ENCODE results near the gene SPINK9. TPM values are rescaled to one million over a fixed set of nuclear protein-coding genes. Genes with fewer than 3 reads are reported as not detected.
A peak's percentile ranks its signal among the peaks of the same experiment; 100 is the strongest.

Gene SPINK9
- polyA plus RNA-seq, 3 donors, result not detected

GRCh38 chr5:148383564-148384379 is 48.4 kb downstream of the SPINK9 start, which contains the start of gene FBXO38:
Gene FBXO38, plus strand, starts transcription at chr5:148383958. Its CDS starts 10,819 bp downstream, at chr5:148394777.
- Mint-ChIP-seq H3K27me3 (ENCODE audit: low read depth in 3 of 3) (peaks cover 0 to 4% (median 2%) of the 10 kb centered on the region in 3 donors), H3K36me3 (peaks cover 16 to 22% of the 10 kb centered on the region in 2 donors), H3K27ac (peak within 1 kb of the TSS; percentile 95 to 99 (median 98)), H3K4me1 (peaks cover 46% of the 10 kb centered on the region), H3K4me3 (peak within 1 kb of the TSS; percentile 88 to 97), H3K9me3 (peaks cover 1 to 8% (median 6%) of the 10 kb centered on the region in 7 donors)
- H3K9ac ChIP-seq (ENCODE audit: insufficient read depth, low read length, poor library complexity, severe bottlenecking), result peak within 1 kb of the TSS; percentile 94
- H3K27me3 ChIP-seq (ENCODE audit: control insufficient read depth in 2 of 2, insufficient read depth in 2 of 2, low read length in 2 of 2), result no peaks in the 10 kb centered on the region
- H3K27ac ChIP-seq (ENCODE audit: low read depth in 1 of 2, low read length in 2 of 2), result peak within 1 kb of the TSS; percentile 91 to 97
- WGBS (ENCODE audit: insufficient coverage), result 0% methylated on average over 32 of the region's 45 CpGs
- H3K4me2 ChIP-seq (replicated peaks; ENCODE audit: extremely low read depth, low read length, poor library complexity, severe bottlenecking), result peak within 1 kb of the TSS; percentile 81
- H3K4me3 ChIP-seq (replicated peaks in 1 of 3; ENCODE audit: low read depth in 2 of 3, low read length in 3 of 3), result peak within 1 kb of the TSS; percentile 82 to 86 (median 85)
- peaks cover 2 to 3% of the 10 kb centered on the region in 2 donors for H3K9me3 ChIP-seq (replicated peaks in 1 of 2; ENCODE audit: control insufficient read depth in 1 of 2, insufficient read depth in 1 of 2, low read length in 2 of 2)
- H3K4me1 ChIP-seq (ENCODE audit: control insufficient read depth in 1 of 2, insufficient read depth in 2 of 2, low read length in 2 of 2), result peaks cover 27 to 30% of the 10 kb centered on the region in 2 donors
- peaks cover 13% of the 10 kb centered on the region for H4K20me1 ChIP-seq (ENCODE audit: insufficient read depth, low read length)
- H3K36me3 ChIP-seq (replicated peaks in 1 of 2; ENCODE audit: control insufficient read depth in 1 of 2, insufficient read depth in 2 of 2, low read length in 2 of 2), result peaks cover 0 to 10% of the 10 kb centered on the region in 2 donors
- peak; percentile 95 to 98 (median 95) for DNase-seq
- H3K79me2 ChIP-seq (ENCODE audit: insufficient read depth, low read length), result peaks cover 59% of the 10 kb centered on the region
- TF ChIP-seq CTCF (IDR thresholded peaks at IDR 0.05), result no peak
- intact Hi-C loops (cut with micrococcal nuclease), result loop anchor here in 1 of 2 donors (2.0 to 5.0 kb wide), 2 partner anchors 19 to 196 kb away; no protein-coding TSS in a partner anchor
- H2AFZ ChIP-seq (ENCODE audit: insufficient read depth, low read depth, low read length, poor library complexity, severe bottlenecking), result peak within 1 kb of the TSS; percentile 77

- Histone ChIP-seq H3K4me1 (ENCODE audit: control insufficient read depth in 1 of 2, insufficient read depth in 2 of 2, low read length in 2 of 2) (peaks cover 27 to 30% of the 10 kb centered on the region in 2 donors), H3K27ac (ENCODE audit: low read depth in 1 of 2, low read length in 2 of 2) (peak overlapping the region; percentile 91 to 97), H3K9ac (ENCODE audit: insufficient read depth, low read length, poor library complexity, severe bottlenecking) (peak overlapping the region; percentile 94), H4K20me1 (ENCODE audit: insufficient read depth, low read length) (peaks cover 17% of the 10 kb centered on the region), H3K4me2 (replicated peaks; ENCODE audit: extremely low read depth, low read length, poor library complexity, severe bottlenecking) (peak overlapping the region; percentile 81), H3K4me3 (replicated peaks in 1 of 3; ENCODE audit: low read depth in 2 of 3, low read length in 3 of 3) (peak overlapping the region; percentile 82 to 86 (median 85)), H3K9me3 (replicated peaks in 1 of 2; ENCODE audit: control insufficient read depth in 1 of 2, insufficient read depth in 1 of 2, low read length in 2 of 2) (no peaks in the 10 kb centered on the region), H3K36me3 (replicated peaks in 1 of 2; ENCODE audit: control insufficient read depth in 1 of 2, insufficient read depth in 2 of 2, low read length in 2 of 2) (peaks cover 0 to 13% of the 10 kb centered on the region in 2 donors), H2AFZ (ENCODE audit: insufficient read depth, low read depth, low read length, poor library complexity, severe bottlenecking) (peak overlapping the region; percentile 77), H3K27me3 (ENCODE audit: control insufficient read depth in 2 of 2, insufficient read depth in 2 of 2, low read length in 2 of 2) (no peaks in the 10 kb centered on the region), H3K79me2 (ENCODE audit: insufficient read depth, low read length) (peaks cover 65% of the 10 kb centered on the region)
- H3K9me3 Mint-ChIP-seq, result peaks cover 0 to 3% (median under 1%) of the 10 kb centered on the region in 7 donors
- WGBS (ENCODE audit: insufficient coverage), result 9% methylated on average over 6 of the region's 6 CpGs
- no peak for TF ChIP-seq CTCF (IDR thresholded peaks at IDR 0.05)
- H3K4me3 Mint-ChIP-seq, result peak overlapping the region; percentile 88 to 97
- H3K4me1 Mint-ChIP-seq, result peaks cover 48% of the 10 kb centered on the region
- H3K27ac Mint-ChIP-seq, result peak overlapping the region; percentile 95 to 99 (median 98)
- peaks cover 19 to 27% of the 10 kb centered on the region in 2 donors for H3K36me3 Mint-ChIP-seq
- intact Hi-C loops (cut with micrococcal nuclease), result loop anchor here in 1 of 2 donors (2.0 to 5.0 kb wide), 2 partner anchors 18 to 197 kb away; no protein-coding TSS in a partner anchor
- H3K27me3 Mint-ChIP-seq (ENCODE audit: low read depth in 3 of 3), result peaks cover 0 to 4% (median 2%) of the 10 kb centered on the region in 3 donors
- no peak for DNase-seq
Measured at GRCh38 chr5:148384380-148384737, 49.0 kb downstream of the SPINK9 start.

Data from CD14-positive monocyte (primary cell).